ENCODE results near the gene FXYD5.

Gene FXYD5, protein sequence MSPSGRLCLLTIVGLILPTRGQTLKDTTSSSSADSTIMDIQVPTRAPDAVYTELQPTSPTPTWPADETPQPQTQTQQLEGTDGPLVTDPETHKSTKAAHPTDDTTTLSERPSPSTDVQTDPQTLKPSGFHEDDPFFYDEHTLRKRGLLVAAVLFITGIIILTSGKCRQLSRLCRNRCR

DNA sequence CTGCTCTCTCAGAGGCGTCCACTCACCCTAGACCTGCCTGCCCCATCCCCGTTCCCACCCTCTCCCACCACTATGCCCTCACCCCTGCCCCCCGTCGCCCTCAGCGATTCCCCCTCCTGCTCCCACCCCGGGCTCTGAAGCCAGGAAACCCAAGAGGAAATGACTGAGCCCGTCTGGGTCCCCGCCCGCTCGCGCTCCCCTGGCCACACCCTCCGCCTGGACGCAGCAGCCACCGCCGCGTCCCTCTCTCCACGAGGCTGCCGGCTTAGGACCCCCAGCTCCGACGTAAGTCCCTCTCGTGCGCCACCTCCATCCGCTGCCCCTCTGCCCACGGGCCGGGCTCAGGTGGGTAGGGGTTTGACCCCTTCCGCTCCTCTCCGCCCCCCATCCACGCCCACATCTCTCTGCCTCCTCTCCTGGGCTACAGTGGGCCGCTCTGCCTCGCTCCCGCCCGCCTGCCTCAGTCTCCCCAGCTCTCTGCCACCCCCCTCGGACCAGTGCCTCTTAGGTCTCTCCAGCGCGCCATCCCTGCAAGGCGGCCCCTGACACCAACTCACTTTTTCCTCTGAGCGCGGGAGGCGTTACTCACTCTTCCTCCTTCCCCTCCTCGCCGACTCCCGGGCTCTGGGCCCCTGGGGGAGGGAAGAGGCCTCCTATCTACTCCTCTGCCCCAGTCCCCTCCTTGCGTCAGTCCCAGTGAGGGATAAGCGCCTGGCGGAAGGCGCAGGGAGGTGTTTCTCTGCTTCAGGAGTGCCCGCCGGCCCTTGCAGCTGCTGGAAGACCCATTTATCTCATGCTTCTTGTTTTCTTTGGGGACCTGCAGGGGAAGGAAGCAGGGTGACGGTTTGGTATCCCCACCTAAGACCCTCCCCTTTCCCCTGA lies at the start of gene FXYD5:
TSS of gene FXYD5 (plus strand) at position 211 of the 882 bp plus-strand sequence. CDS start 816 bp downstream, outside the sequence.
- peak; percentile 71 for DNase-seq

GRCh38 chr19:35105047-35105410 lies 49.5 kb upstream of the FXYD5 start:
- DNase-seq = no peak

- DNase-seq = no peak
Observed at GRCh38 chr19:35105411-35106290, 48.9 kb upstream of the FXYD5 start.

DNA sequence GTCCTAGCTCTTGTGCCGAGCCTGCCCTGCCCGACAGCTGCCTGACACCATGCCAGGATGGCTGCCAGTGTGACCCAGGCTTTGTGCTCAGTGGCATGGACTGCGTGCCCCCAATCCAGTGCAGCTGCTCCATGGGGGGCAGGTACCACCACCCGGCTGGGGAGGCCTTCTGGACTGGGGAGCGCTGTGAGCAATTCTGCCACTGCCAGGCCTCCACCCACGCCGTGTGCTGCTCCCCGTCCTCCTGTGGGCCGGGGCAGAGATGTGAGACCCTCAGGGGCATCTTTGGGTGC lies 48.3 kb upstream of the FXYD5 start:
- DNase-seq = no peak

GRCh38 chr19:35106898-35107541 lies 47.5 kb upstream of the FXYD5 start:
- DNase-seq = no peak

DNA sequence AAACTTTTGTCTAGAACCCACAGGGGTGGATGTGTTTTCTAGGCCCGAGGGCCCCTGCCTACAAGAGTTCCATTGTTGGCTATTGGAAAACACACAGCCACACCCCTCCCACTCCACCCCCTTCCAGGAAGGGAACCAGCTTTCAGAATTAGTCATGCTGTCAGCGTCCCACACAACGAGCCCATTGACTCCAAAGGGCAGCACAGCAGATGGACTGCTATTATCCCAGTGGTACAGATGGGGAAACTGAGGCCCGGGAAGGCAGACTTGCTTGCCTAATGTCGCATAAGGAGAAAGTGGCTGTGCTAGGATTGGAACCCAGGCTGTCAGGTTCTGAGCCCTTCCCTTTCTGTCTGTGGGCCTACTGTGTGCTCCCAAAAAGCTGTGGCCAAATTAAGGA lies 47.0 kb upstream of the FXYD5 start:
- DNase-seq = no peak

GRCh38 chr19:35108730-35109129 lies 45.8 kb upstream of the FXYD5 start:
- DNase-seq = no peak

GRCh38 chr19:35109395-35110112 lies 45.0 kb upstream of the FXYD5 start:
- no peak for DNase-seq

DNA sequence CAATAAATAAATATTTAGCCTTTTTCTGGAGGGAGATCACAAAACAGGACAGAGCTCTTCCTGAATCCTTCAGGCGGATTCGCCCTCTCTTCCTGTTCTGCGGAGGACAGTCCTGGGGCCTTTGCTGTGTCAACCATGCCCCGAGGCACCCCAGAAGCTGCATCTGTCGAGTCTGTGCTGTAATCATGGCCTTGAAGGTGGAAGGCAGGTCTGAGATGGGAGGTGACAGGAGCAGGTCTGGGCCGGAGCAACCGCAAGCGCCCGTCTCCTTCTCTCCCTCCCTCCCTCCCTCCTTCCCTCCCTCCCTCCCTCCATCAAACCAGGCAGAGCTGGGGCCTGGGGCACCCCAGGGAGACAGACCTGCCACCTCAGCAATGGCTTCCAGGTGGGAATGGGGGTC lies 43.6 kb upstream of the FXYD5 start:
- no peak for DNase-seq

DNA sequence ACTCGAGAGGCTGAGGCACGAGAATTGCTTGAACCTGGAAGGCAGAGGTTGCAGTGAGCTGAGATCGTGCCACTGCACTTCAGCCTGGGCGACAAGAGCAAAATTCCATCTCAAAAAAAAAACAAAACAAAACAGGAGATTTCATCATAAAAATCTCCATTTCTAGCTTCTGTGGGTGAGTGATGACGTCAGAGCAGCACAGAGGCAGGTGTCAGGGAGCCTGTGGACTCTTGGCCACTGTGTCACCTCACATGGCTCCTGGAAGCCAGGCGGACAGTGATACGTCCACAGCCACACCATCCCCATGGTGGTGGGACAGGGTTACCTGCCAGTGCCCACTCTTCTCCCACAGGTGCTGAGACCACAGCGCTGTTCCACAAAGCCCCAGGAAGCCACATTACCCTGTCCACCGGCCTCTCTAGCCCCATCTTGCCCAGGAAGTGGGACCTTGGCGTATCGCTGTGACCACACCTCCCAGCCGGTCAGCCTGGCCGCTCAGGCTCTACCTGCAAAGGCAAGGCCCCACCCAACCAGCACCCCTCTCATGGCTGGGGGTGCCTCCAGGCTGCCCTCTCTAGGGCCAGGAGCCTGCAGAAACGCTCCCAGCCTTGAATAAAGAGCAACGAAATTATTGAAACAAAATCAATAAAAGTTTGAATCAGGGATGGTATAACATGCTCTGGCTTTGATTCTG lies 41.4 kb upstream of the FXYD5 start:
- no peak for DNase-seq

- DNase-seq = no peak
Observed at GRCh38 chr19:35114353-35115176, 40.0 kb upstream of the FXYD5 start.

- no peak for DNase-seq
Observed at GRCh38 chr19:35115177-35115951, 39.2 kb upstream of the FXYD5 start, which contains the start of gene FXYD3. Gene FXYD3, plus strand, starts transcription at chr19:35115823. Its CDS starts 3,554 bp downstream, at chr19:35119377.

- no peak for DNase-seq
Observed at GRCh38 chr19:35116072-35116801, 38.3 kb upstream of the FXYD5 start.

DNA sequence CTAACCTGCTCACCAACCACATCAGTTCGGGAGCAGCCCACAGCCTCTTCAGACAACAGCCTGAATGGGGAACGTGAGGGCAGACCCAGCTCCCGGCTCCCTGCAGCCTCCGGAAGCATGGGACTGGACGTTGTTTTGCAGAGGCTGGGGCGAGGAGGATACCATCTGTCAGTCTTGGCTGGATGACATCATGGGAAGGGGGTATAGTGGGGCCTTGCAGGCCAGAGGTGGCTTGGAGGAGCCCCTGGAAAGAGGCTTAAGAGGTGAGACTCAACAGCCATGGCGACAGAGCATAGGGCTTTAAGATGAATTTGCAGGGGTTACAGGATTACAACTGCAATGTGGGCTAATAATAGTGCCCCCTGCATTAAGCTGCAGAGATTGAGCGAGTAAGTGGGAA lies 37.4 kb upstream of the FXYD5 start:
- DNase-seq = no peak

DNA sequence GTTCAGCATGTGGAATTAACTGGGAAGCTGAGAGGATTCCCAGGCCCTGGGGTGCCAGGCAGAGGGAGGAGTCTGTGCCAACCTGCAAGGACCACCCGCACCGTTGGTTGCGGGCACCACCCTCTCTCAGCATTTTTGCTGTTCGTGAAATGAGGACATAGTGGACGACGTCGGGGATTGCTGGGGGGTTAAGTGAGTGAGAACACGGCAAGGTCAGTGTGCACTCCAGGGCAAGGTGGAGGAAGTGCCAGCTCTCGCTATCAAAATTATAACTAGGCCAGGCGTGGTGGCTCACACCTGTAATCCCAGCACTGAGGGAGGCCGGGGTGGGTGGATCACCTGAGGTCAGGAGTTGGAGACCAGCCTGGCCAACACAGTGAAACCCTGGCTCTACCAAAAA lies 36.7 kb upstream of the FXYD5 start:
- no peak for DNase-seq

- DNase-seq = no peak
Observed at GRCh38 chr19:35118268-35119020, 36.1 kb upstream of the FXYD5 start.

GRCh38 chr19:35119091-35119490 lies 35.4 kb upstream of the FXYD5 start:
- no peak for DNase-seq

- no peak for DNase-seq
Observed at GRCh38 chr19:35119578-35120155, 34.9 kb upstream of the FXYD5 start.

Measured in NK-92 treated with Interleukin-12 subunit alpha and Interleukin-12 subunit beta, amount 100 ng/mL, for 24 hours (cell line).